Vagina (tissue), 2 donors: ENCODE data around the gene CBX2.

Source experiments
- CTCF ChIP-seq, 3 experiments: fragments of 450-650 bp in 2 of 3; fragments of 200-600 bp in 1 of 3; sonication (generic) in 1 of 3; IDR thresholded peaks; one replicate each; pipeline ENCODE4 v1.5.1; 2017 to 2019; ENCODE audit warnings: antibody characterized with exemption in 3 of 3, mild to moderate bottlenecking in 2 of 3, moderate library complexity in 2 of 3
- POLR2A ChIP-seq, 2 donors: fragments of 450-650 bp; IDR thresholded peaks; one replicate each; pipeline ENCODE4 v1.6.1; 2017; ENCODE audit warnings: antibody characterized with exemption in 2 of 2, mild to moderate bottlenecking in 2 of 2, moderate library complexity in 2 of 2
- POLR2AphosphoS5 ChIP-seq, 2 donors: sonication (generic); formaldehyde crosslinking; IDR thresholded peaks; one replicate each; pipeline ENCODE4 v1.9.0; 2017; ENCODE audit warnings: antibody characterized with exemption in 2 of 2, mild to moderate bottlenecking in 2 of 2, low read depth in 1 of 2; ENCODE audit not compliant: insufficient read depth in 1 of 2

GRCh38 chr17:79777120-79777893 lies 641 bp upstream of the CBX2 start:
- TF ChIP-seq CTCF (IDR thresholded peaks at IDR 0.05), result no peak
- TF ChIP-seq POLR2A (IDR thresholded peaks at IDR 0.05), result no peak
- TF ChIP-seq POLR2AphosphoS5 (IDR thresholded peaks at IDR 0.05; ENCODE audit: insufficient read depth in 1 of 2, low read depth in 1 of 2), result no peak
